HepG2 (cell line): ENCODE results near the gene STPG4. TPM values are rescaled to one million over a fixed set of nuclear protein-coding genes. Genes with fewer than 3 reads are reported as not detected.

ENCODE experiments used
- CERS6 ChIP-seq: sonication (generic); formaldehyde crosslinking; IDR thresholded peaks from 2 replicates; pipeline ENCODE4 v1.5.0; 2020; ENCODE audit warnings: missing genetic modification reagents
- HNF4G ChIP-seq, 2 experiments: sonication (generic) in 1 of 2; formaldehyde crosslinking in 1 of 2; IDR thresholded peaks; 2 replicates each; pipeline versions ENCODE4 v1.4.0 to v1.6.1; 2011 to 2020; ENCODE audit warnings: borderline replicate concordance in 2 of 2, low read depth in 2 of 2, mild to moderate bottlenecking in 2 of 2, low read length in 1 of 2, missing genetic modification reagents in 1 of 2, moderate library complexity in 1 of 2
- JUND ChIP-seq: sonication (generic); formaldehyde crosslinking; IDR thresholded peaks from 2 replicates; pipeline ENCODE4 v1.8.0; 2022; ENCODE audit warnings: mild to moderate bottlenecking, missing genetic modification reagents
- KLF12 ChIP-seq: sonication (generic); formaldehyde crosslinking; IDR thresholded peaks from 2 replicates; pipeline ENCODE4 v1.4.0; 2020; ENCODE audit warnings: missing genetic modification reagents, borderline replicate concordance
- MAFF ChIP-seq: IDR thresholded peaks from 2 replicates; pipeline ENCODE4 v1.6.1; 2011; ENCODE audit warnings: low read depth, low read length, improper control_type of control experiment
- NFE2L2 ChIP-seq: fragments of 150-350 bp; IDR thresholded peaks from 2 replicates; pipeline ENCODE4 v1.6.1; 2014; ENCODE audit warnings: low read length
- RFX1 ChIP-seq: fragments of 450-650 bp; IDR thresholded peaks from 2 replicates; pipeline ENCODE4 v1.6.1; 2017
- SATB2 ChIP-seq: sonication (generic); formaldehyde crosslinking; IDR thresholded peaks from 2 replicates; pipeline ENCODE4 v1.5.0; 2020; ENCODE audit warnings: missing genetic modification reagents
- SP5 ChIP-seq: IDR thresholded peaks from 2 replicates; pipeline ENCODE4 v1.6.1; 2016; ENCODE audit warnings: low read depth, borderline replicate concordance
- TFDP1 ChIP-seq: IDR thresholded peaks from 2 replicates; pipeline ENCODE4 v1.6.1; 2016; ENCODE audit warnings: missing compliant biosample characterization, missing genetic modification reagents, borderline replicate concordance
- ZNF160 ChIP-seq: sonication (generic); formaldehyde crosslinking; IDR thresholded peaks from 2 replicates; pipeline ENCODE4 v1.8.0; 2022; ENCODE audit warnings: mild to moderate bottlenecking, inconsistent platforms, missing genetic modification reagents
- ZNF281 ChIP-seq: sonication (generic); formaldehyde crosslinking; IDR thresholded peaks from 2 replicates; pipeline ENCODE4 v1.4.0; 2020; ENCODE audit warnings: missing genetic modification reagents, borderline replicate concordance
- ZNF33B ChIP-seq: sonication (generic); formaldehyde crosslinking; IDR thresholded peaks from 2 replicates; pipeline ENCODE4 v1.5.1; 2020; ENCODE audit warnings: mild to moderate bottlenecking, missing genetic modification reagents
- ZNF34 ChIP-seq: sonication (generic); formaldehyde crosslinking; IDR thresholded peaks from 2 replicates; pipeline ENCODE4 v1.4.0; 2020; ENCODE audit warnings: mild to moderate bottlenecking, missing genetic modification reagents, borderline replicate concordance
- ZNF501 ChIP-seq: sonication (generic); formaldehyde crosslinking; IDR thresholded peaks from 2 replicates; pipeline ENCODE4 v1.5.1; 2020; ENCODE audit warnings: mild to moderate bottlenecking, moderate library complexity, missing genetic modification reagents
- ZNF503 ChIP-seq: sonication (generic); formaldehyde crosslinking; IDR thresholded peaks from 2 replicates; pipeline ENCODE4 v1.4.0; 2020; ENCODE audit warnings: missing genetic modification reagents
- ZNF614 ChIP-seq: IDR thresholded peaks from 2 replicates; pipeline ENCODE4 v1.6.1; 2018; ENCODE audit warnings: missing biosample characterization, missing genetic modification reagents, inconsistent platforms, borderline replicate concordance
- ZNF788 ChIP-seq: sonication (generic); formaldehyde crosslinking; IDR thresholded peaks from 2 replicates; pipeline ENCODE4 v1.5.0; 2020; ENCODE audit warnings: mild to moderate bottlenecking, missing genetic modification reagents, borderline replicate concordance
- polyA plus RNA-seq, 8 experiments: library from polyadenylated mRNA; depleted of rRNA in 3 of 8; stranded (reverse) in 7 of 8; unstranded in 1 of 8; fragments of >200 nt; fragmentation: Illumina TruSeq in 4 of 8; extraction: Trizol in 4 of 8; gene quantifications; 2 replicates each; pipeline versions ENCODE4 v1.2.1 to v1.2.3, GENCODE V29; 2011 to 2016; ENCODE audit warnings: low read depth in 4 of 8, missing spikeins in 1 of 8, mixed read lengths in 1 of 8; ENCODE audit not compliant: insufficient read depth in 1 of 8
- total RNA-seq, 5 experiments: library from RNA; depleted of rRNA; stranded (reverse); fragments of >200 nt; fragmentation: Illumina TruSeq; extraction: Trizol; gene quantifications; 2 replicates each; pipeline ENCODE4 v1.2.3, GENCODE V29; 2016; ENCODE audit warnings: low read depth in 1 of 5
- TF ChIP-seq, protein P1 (sequence below): sonication (generic); formaldehyde crosslinking; IDR thresholded peaks from 2 replicates; pipeline ENCODE4 v1.4.0; 2020; ENCODE audit warnings: mild to moderate bottlenecking, missing genetic modification reagents

Gene STPG4
- total and polyA plus RNA-seq, 2 of the 13 experiments (the other 11 are each of a cell fraction or from before 2014, with no cell fraction given): 0.11 to 0.15 TPM

GRCh38 chr2:47070920-47071824, 83.9 kb downstream of the STPG4 start (continued):
- TF ChIP-seq ZNF281 (CRISPR knock-in tag) (peak; percentile 76), SATB2 (0 out of 2 replicates have a peak, but pooled peaks have one; percentile 4), RFX1 (peak; percentile 28; the same call in 1 of the 2 replicates), ZNF34 (CRISPR knock-in tag) (no peak), ZNF788 (CRISPR knock-in tag) (peak; percentile 67; the same call in 1 of the 2 replicates), SP5 (CRISPR knock-in tag) (no peak), ZNF614 (CRISPR knock-in tag) (peak; percentile 90), MAFF (no peak), ZNF501 (peak; percentile 71), ZNF160 (CRISPR knock-in tag) (no peak; the same call in 1 of the 2 replicates), ZNF503 (CRISPR knock-in tag) (peak; percentile 58; the same call in 1 of the 2 replicates), HNF4G (IDR thresholded peaks at IDR 0.05; ENCODE audit: borderline replicate concordance, low read depth, low read length) (peak; percentile 92), HNF4G (CRISPR knock-in tag; IDR thresholded peaks at IDR 0.05; ENCODE audit: borderline replicate concordance, low read depth) (peak; percentile 86), NFE2L2 (no peak), CERS6 (no peak), JUND (CRISPR knock-in tag) (no peak; the same call in 1 of the 2 replicates), TFDP1 (CRISPR knock-in tag) (0 out of 2 replicates have a peak, but pooled peaks have one; percentile 20), ZNF33B (CRISPR knock-in tag) (no peak; the same call in 1 of the 2 replicates), KLF12 (CRISPR knock-in tag) (no peak)
- TF ChIP-seq, protein P1, sequence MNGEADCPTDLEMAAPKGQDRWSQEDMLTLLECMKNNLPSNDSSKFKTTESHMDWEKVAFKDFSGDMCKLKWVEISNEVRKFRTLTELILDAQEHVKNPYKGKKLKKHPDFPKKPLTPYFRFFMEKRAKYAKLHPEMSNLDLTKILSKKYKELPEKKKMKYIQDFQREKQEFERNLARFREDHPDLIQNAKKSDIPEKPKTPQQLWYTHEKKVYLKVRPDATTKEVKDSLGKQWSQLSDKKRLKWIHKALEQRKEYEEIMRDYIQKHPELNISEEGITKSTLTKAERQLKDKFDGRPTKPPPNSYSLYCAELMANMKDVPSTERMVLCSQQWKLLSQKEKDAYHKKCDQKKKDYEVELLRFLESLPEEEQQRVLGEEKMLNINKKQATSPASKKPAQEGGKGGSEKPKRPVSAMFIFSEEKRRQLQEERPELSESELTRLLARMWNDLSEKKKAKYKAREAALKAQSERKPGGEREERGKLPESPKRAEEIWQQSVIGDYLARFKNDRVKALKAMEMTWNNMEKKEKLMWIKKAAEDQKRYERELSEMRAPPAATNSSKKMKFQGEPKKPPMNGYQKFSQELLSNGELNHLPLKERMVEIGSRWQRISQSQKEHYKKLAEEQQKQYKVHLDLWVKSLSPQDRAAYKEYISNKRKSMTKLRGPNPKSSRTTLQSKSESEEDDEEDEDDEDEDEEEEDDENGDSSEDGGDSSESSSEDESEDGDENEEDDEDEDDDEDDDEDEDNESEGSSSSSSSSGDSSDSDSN (CRISPR knock-in tag): no peak
